HG02885 (cell line): Measurements from ENCODE around the gene FAM117B.
"Not testable (repeated sequence)": the region's sequence is repeated elsewhere in the genome, so short reads cannot be mapped to it uniquely, and the experiment has no call there.

Experiments used
- ATAC-seq: cut with Tn5 transposase; IDR thresholded peaks from one replicate; pipeline ENCODE4 v1.9.1; 2021; ENCODE audit warnings: mild to moderate bottlenecking; ENCODE audit not compliant: unreplicated experiment, poor library complexity

The FAM117B gene

DNA sequence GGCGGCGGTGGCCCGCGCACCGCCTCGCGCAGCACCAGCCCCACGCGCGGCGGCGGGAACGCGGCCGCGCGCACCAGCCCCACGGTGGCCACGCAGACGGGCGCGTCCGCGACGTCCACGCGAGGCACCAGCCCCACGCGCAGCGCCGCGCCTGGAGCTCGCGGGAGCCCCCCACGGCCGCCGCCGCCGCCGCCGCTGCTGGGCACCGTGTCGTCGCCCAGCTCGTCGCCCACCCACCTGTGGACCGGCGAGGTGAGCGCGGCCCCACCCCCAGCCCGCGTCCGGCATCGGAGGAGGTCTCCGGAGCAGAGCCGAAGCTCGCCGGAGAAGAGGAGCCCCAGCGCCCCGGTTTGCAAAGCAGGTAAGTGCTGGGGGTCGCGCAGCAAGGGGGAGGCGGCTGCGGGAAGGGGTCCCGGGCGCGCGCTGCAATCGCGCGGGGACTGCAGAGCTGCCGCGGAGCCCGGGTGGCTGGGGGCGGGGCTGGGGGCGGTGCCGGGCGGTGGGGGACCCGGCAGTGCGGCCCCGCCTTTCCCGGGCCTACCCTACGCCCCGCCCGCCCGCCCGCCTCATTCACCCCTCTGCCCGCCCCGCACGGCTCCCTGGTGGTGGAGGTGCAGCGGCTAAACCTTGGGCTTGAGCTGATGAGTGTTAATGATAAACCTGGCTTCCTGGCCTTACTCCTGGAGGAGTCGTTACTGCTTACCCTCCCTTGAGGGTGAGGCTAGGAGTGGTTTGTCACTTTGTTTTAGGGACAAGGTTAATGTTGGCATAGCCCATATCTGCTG is 851 bp downstream of the FAM117B start:
- ATAC-seq: peak; percentile 57

DNA sequence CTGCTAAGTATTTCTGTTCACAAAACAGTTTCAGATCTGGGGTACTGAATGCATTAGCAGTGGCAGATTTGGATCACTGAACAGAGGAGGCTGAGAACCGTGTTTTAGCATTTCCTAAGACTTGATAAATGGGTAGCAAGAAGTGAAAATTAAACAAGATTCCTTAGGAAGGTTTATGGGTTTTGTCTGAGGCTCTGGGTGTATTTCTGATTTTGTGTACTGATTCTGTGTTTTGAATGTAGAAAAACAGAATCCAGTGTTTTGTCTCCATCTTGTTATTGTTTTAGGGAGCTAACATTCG is 1.4 kb downstream of the FAM117B start:
- no peak for ATAC-seq

DNA sequence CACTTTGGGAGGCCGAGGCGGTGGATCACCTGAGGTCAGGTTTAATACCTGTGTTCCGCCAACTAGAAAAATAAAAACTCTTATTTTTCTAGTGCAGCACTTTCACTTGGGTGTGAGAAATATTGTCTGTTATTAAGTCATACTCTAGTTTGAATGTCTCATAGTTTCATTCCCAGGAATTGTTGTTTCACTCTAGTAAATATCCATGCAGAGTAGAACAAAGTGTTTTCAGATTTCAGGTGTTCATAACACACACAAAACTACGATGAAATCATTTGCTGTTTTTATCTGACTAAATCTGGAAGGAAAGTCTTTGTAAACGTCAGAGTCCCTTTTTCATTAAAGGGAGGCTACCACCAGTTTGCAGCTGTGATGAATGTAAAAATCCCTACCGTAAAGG is 4.0 kb downstream of the FAM117B start:
- no peak for ATAC-seq

DNA sequence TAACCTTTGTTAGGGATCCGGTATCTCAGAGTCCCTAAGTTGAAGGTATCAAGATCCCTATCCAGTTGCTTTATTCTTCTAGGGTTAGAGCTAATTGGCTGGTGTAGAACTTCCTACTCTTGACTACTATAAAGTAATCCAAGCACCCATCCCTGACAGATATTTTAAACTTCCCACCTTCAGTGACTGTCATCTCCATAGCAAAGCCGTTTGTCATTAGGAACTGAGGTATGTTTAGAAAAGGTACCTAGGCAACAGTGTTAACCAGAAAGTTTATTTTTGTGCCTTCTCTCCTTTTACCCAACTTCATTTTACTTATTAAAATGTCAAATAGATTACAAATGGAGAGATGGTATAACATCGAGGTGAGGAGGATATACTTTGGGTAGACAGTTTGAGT is 4.5 kb downstream of the FAM117B start:
- ATAC-seq: no peak

DNA sequence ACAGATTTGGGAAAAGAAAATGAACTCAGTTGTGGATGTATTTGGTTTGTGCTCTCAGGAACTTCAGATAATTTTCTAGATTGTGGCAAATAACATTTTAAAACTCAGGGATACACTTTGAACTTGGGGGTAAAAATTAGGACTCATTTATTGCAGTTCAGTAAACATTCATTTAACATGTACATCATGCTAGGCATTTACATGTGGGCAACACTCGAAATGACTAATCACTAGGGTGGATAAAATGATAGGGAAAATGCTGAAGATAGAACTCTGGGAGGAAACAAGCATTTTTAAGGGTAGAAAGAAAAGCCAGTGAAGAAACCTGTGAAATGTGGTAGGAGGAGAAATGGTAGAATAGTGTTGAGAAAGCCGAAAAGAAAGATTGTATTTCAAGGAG is 7.8 kb downstream of the FAM117B start:
- no peak for ATAC-seq

DNA sequence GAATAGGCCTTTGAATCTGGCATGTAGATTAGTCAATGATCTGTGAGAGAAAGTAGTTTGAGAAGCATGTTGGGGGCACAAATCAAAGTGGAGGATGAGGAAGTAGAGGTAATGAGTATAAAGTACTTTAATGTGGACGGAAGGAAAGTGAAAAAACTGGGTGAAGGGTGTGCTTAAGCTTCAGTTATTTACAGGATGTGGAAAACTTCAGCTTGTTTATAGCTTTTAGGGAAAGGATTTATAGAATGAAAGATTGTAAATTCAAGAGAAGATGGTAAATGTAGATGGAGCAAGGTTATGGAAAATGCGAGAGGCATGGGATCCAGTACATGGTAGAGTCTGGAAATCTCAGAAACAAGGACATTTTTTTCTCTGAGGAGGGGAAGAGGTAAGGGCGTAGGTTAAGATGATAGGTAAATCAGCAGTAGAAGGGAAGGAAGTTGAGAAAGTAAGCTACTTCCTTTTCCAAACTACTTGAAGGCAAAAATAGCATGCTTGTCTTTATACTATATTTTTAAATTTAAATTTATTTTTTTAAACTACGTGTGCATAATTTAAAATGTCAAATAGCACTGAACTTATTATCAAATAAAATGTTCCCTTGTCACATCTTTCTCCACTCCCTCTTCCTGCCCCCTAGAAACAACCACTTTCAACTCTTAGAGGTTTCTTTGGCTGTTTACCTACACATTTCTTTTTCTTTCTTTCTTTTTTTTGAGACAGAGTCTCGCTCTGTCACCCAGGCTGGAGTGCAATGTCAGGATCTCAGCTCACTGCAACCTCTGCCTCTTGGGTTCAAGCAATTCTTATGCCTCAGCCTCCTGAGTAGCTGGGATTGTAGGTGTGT is 8.5 kb downstream of the FAM117B start:
- no peak for ATAC-seq

DNA sequence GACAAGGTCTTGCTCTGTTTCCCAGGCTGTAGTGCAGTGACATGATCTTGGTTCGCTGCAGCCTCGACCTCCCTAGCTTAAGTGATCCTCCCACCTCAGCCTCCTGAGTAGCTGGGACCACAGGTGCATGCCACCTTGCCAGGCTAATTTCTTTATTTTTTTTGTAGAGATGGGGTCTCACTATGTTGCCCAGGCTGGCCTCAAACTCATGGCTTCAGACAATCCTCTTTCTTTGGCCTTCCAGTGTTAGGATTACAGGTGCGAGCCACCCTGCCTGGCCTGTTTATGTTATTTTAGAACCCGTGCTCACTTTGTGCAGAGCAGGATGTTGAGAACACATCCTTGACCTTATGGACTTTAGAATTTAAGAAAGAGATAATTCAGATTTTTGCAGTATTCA is 17.4 kb downstream of the FAM117B start:
- ATAC-seq: no peak

DNA sequence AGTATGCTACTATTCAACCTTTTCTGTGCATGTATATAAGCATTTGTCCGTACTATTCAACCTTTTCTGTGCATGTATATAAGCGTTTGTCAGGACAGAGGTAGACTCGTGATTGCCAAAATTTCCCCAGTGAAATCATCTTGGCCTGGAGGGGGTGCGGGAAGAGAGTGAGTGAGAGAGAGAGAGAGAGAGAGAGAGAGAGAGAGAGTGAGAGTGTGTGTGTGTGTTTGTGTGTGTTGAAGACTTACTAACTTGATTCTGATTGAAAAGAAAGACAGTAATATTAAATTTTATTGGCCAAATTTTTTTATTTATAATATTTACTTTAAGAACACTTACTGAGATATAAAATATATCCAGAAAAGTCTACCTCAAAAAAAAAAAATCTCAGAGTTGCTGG is 19.1 kb downstream of the FAM117B start:
- no peak for ATAC-seq

DNA sequence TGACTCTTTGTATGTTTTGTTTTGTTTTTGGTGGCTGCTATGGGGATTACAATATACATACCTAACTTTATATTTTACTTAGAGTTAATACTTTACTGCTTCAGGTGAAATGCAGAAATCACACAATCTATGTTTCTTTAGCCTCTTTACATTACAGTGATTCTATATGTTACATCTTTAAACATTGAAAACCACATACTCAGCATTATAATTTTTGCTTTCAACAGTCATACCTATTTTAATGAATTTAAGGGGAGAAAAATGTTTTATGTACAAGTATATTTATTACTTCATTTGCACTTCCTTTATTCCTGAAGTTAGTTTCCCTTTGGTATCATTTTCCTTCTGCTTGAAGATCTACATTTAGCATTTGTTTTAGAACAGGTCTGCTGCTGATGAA is 23.1 kb downstream of the FAM117B start:
- ATAC-seq: no peak

DNA sequence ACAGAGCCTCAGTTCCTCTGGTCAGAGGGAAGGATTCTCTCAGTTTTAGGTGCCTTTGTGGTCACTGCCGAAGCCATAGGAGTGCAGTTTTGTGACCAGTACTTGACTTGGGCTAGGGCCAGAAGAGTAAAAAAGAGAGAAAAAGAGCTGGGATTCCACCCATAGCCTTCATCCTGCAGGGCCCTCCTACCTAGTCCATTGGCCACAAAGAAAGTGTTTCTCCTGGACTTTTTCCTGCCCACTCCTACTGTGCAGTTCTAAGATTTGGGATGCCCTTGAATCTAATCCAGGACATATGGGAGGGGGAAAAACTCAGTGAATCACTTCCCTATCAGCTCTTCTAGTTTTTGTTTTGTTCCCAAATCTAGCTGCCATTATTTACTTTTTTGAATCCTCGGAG is 26.0 kb downstream of the FAM117B start:
- no peak for ATAC-seq

DNA sequence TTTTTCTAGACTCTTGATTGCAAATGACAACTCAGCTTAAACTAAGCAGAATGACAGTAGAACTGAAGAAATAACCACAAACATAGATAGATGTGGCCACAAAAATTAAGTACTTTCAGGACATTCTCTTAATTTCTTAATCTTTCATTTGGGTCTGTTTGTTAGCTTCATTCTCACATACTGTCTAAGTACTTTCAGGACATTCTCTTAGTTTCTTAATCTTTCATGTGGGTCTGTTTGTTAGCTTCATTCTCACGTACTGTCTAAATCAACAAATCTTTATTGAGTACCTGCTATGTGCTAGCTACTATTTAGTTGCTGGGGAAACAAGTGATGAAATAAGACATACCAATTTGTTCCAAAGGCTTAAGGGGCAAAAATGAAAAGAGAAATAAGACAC is 35.1 kb downstream of the FAM117B start:
- no peak for ATAC-seq

DNA sequence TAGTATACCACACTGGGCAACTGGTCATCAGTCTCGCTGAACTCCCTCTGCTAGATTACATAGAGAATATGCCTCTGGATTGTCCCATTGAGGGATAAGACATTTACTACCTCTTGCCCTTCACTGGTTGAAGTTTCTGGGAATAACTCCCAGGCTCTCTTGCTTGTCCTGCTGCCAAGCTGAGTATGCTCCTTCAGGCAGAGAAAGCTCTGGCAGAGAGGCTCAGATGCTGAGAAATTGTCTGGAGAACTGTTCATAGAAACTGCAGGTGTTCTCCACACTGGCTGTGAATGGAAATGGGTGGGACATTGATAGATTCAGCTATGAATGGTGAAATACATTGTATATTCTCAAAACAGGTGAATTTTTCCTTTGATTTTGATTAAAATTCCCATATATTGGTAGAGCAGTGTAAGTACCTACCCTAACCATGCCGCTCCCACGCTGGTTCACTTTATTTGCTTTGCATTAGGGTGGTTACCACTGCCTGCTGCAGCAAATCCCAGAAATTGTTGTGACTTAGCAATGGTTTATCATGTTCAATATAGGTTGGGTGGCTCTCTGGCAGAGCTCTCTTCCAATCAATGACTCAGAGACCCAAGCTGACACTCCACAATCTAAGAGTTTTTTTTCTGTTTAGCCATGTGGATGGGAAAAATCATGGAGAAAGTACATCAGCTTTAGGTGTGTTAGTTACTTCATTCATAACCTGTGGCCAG is 36.7 kb downstream of the FAM117B start:
- ATAC-seq: no peak

DNA sequence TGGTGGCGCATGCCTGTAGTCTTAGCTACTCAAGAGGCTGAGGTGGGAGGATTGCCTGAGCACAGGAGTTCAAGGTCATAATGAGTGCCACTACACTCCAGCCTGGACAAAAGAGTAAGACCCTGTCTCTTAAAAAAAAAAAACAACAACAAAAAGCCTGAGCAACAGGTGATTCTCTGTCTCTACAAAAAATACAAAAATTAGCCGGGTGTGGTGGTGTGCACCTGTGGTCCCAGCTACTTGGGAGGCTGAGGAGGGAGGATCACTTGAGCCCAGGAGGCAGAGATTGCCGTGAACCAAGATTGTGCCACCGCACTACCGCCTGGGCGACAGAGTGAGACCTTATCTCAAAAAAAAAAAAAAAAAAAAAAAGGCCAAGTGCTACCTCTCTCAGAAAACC is 40.3 kb downstream of the FAM117B start:
- not testable (repeated sequence) for ATAC-seq

DNA sequence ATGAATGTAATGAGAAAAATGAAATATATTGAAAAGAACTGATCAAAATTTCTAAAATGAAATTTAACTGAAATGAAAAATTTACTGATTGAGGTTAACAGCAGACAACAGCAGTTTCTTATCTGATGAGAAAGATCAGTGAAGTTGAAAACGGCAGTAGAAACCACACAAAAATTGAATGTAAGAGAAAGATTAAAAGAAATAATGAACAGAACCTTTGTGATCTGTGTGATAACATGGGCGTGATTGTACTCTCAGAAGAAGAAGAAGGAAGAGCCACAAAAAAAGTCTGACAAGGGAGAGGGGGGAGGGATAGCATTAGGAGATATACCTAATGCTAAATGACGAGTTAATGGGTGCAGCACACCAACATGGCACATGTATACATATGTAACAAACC is 45.2 kb downstream of the FAM117B start:
- no peak for ATAC-seq

DNA sequence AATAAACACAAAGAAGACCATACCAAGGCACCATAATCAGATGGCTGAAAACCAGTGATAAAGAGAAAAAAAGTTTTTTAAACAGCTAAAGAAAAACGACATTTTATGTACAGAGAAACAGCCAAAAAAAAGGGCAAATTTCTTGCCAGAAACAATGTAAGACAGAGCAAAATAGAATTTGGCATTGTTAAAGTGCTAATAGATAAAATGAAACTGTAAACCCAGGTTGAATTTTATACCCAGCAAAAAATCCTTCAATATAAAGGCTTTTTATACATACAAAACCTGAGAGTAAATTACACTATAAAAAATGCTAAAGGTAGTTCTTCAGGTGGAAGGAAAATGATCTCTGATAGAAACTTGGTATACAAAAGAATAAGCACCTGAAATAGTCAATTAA is 45.7 kb downstream of the FAM117B start:
- ATAC-seq: no peak

DNA sequence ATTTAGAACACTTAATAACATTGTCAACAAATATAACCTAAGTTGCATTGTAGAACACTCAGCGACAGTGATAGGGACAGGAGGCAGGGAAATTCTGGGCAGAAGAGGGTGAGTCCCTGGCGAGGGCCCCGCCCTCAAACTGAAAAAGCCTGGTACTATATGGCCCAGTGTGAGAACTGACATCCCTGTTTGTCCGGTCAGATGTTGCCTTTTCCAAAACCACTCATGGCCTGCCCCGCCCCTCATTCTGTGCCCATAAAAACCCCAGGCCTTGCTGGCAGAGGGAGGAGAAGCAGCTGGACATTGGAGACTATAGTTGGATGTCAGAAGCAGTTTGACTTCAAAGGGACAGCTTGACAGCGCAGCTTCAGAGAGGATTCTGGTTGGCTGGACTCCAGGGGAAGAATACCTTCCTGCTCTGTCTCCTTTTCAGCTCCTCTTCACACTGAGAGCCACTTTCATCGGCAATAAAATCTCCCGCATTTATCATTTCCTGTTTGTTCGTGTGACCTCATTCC is 47.0 kb downstream of the FAM117B start:
- no peak for ATAC-seq

DNA sequence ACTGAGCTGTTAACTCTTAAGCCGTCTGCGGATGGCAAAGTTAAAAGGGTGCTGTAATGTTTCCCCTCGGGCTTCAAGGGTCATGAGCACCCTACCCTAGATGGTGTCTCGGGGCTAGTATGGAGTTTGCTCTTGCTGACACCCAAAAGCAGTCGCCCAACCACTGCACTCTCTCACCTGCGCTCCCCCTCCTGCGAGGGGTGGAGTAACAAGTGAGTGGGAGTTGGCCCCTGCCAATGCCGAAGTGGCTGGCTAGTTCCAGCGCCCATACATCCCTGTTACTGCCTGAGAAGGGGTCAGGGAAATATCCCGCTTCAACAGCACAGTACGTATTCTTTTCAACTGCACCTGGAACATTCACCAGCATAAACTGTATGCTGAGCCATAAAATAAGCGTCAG is 47.5 kb downstream of the FAM117B start:
- no peak for ATAC-seq

DNA sequence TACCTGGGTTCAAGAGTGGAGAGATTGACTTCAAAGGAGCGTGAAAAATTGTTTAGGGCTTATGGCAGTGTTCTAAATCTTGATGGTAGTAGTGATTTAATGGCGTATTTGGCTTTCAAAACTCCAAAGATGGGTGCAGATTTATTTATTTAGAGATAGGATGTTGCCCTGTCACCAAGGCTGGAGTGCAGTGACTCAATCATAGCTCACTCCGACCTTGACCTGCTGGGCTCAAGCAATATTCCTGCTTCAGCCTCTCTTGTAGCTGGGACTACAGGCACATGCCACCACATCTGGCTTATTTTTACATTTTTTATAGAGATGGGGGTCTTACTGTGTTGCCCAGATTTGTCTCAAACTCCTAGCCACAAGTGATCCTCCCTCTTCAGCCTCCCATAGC is 52.5 kb downstream of the FAM117B start:
- ATAC-seq: no peak

DNA sequence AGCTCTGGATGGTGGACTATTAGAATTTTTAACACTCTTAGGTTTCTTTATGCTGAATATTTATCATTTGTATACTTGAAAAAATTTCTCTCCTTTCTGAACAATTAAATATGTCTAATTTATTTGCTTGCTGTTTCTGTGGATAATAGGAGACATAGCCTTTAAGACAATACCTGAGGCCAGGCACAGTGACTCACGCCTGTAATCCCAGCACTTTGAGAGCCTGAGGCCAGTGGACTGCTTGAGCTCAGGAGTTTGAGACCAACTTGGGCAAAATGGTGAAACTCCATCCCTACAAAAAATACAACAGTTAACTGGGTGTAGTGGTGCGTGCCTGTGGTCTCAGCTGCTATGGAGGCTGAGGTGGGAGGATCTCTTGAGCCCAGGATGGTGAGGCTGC is 54.7 kb downstream of the FAM117B start:
- no peak for ATAC-seq

DNA sequence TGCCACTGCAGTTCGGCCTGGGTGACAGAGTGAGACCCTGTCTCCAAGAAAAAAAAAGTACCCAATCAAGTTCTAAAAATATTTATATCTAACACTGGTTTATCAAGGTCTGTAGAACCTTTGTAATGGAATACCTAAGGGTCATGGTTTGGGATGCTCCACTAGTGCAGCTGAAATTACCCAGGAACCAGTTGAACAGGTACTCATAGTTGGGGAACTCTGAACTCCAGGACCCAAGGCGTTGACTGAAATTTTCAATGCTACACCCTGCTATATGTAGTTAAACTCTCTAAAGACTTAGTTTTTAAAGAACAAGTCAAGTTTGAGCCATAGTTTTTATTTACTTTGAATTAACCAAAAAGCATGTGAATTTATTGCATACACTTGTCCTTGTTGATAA is 55.1 kb downstream of the FAM117B start:
- no peak for ATAC-seq

DNA sequence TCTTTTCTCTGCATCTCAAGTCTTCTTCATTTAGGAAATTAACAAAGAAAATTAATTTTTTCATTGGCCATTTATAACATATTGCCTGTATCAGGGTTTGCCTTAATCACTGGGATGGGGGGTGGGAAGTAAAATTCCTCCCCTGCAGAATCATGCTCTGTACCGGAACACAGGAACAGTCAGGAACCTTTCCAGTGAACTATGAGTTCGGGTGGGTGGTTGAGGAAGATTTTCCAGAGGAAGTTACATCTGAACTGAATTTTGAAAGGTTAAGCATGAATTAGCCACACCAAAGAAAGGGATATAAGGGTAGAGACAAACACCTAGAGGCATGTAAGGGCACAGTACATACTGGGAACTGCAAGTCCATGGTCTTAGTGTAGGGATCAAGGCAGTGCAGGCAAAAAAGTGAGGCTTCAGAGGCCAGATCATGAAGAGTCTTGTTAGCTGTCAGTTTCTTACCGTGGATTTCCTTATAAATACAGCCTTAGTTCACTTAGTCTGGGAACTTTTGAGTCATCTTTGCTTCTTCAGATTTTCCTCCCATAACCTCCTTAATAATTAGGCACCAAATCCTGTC is 55.6 kb downstream of the FAM117B start:
- ATAC-seq: no peak
